LoVo (cell line): Measurements from ENCODE around the gene RAI2.
A peak's percentile ranks its signal among the peaks of the same experiment; 100 is the strongest.

Source experiments
- DNase-seq: peaks from one replicate; pipeline ENCODE4 v3.0.0-alpha.2; 2016; ENCODE audit warnings: low spot score

RAI2 gene

DNA sequence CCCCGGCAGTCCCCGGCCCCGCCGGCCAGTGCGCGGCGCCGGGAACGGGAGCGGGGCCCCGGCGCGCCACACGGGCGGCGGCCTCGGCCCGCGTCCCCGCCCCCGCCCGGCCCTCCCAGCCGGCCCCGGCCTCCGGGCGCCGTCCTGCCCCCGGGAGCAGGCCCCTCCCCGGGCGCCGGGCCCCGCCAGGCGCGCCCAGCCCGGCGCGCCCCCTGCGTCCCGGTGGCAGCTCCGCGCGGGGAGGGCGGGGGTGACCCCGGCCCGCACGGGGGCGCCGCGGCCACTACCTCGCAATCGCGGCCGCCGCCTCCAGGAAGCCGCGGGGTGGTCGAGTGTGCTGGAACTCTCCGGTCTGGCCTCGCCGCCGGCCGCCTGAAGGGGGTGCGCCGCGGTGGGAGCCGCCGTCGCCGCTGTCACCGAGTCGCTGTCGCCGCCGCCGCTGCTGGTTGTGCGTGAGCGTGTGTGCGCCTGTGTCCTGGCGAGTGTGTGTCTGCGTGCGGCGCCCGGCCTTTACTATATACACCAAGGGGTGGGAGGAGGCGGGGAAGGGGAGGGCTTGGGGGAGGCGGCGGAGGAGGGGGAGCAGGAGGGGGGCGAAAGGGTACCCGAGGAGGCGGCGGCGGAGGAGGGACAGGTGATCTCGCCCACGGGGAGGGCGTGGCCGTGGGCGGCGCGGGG lies at the start of gene RAI2:
RAI2 (minus strand) TSS at position 488 of the 678 bp plus-strand sequence. CDS start 59,288 bp downstream, outside the sequence.
- DNase-seq, result peak; percentile 0

DNA sequence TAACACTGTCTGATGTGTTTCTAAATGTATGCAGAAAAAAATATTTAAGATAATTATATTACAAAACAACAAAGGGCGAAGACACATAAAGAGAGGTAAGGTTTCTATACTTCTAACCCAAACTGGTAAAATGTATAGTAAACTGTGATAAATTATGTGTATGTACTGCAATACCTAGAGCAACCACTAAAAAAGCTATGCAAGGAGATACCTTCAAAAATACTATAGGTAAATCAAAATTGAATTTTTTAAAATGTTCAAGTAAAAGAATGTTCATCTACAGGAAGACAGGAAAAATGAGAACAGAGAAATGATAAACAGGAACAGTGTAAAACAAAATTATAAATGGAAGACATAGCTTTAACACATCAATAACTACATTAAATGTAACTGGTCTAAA lies 27.3 kb upstream of the RAI2 start:
- no peak for DNase-seq

DNA sequence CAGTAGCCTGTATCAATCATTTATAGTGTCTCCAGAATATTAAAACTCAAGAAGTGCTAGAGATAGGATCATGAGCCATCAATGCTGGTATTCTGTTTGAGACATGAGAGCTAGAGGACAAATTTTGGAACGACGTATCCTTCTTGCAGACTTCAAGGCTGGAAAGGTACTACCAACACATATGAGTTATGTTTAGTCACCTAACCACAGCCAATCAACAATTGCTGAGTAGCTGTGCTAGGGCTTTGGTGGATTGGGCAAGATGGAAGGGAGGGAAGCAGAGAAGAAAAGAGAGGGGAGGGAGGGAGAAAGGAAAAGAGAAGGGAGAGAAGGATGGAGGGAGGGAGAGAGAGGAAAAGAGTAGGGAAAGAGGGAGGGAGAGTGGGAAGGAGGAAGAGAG lies 21.6 kb upstream of the RAI2 start:
- DNase-seq, result no peak

DNA sequence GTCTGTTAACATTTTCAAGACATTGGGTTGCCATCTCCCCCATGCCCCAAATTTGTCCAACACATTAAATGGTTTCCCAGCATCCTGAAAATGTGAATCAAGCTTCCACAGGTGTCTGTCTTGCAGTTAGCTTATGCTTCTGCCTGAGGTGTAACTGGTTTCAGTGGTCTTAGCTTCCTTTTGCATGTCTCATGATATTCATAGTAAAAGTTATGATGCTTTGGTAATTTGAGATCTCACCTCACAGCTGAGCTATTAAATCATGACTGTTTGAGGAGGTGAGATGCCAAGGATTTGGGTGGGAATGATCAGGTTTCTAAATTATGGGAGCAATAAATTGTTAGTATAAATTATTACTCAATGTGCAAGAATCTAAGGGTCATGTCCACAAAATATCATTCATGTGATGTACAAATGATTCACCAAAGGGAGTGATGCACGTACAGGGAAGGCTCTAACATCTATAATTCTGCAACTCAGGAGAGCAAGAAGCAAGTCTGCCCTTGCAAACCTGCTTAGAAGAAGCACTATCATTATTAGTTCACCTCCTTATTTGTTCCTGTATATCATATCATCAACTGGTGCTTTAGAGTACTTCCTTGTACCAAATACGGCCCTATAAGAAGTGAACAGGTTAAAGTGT lies 17.1 kb upstream of the RAI2 start:
- DNase-seq, result no peak

DNA sequence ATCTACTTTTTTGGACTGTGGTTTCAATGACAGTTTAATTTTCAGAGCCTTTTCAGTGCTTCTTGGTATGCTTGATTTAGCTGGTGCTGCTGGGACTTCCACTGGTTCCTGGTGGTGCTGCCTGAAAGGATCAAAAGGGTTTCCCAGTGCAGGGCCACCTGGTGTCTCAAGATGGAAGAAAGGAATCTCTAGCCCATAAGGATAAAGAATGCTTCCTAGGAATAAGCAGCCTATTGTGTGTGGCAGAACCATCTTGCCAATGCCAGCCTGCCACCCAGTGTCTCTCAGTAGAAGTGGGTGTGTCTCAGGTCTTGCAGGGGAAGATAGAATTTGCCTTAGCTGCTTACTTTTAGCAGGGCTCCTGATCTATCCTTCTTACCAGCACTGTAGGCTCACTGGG lies 15.0 kb upstream of the RAI2 start:
- DNase-seq, result no peak

DNA sequence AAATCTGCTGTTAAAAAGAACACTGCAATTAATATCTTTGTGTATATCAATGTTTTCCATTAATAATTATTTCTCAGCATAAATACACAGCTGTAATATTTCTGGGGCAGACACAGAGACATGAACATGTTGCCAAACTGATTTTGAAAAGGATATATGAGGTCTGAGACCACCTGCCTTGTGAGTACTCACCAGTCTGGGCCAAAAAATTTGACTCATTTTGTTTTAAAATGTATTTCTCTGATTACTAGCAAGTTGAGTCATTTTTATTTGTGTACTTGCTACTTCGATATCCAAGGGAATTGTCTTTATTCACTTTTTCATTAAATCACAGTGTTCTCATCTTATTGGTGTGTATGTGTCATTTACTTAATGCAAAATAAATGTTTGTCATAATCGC lies 8.5 kb upstream of the RAI2 start:
- no peak for DNase-seq

DNA sequence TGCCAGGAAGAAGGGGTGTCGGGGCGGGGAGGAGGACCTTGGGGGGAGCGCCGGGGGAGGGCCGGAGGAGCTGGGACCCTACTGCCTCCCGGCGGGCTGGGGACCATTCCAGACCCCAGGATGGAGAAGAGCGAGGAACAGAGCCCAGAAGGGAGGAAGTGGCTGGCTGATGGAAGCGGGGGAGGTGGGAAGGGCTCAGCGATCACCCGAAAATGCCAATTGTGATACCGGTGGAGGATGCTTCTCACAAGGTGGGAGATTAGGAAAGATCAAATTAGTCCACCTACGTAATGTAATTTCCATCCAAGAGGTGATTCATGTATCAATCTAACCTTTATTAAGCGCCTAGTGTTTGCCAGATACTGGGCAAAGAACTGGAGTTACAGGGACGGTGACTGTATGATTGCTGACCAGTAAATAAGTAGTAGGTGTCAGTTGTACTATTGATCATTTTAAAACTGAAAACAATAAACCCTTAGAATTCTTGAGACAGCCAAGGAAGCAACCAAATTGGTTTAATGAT lies 452 bp upstream of the RAI2 start:
- no peak for DNase-seq

DNA sequence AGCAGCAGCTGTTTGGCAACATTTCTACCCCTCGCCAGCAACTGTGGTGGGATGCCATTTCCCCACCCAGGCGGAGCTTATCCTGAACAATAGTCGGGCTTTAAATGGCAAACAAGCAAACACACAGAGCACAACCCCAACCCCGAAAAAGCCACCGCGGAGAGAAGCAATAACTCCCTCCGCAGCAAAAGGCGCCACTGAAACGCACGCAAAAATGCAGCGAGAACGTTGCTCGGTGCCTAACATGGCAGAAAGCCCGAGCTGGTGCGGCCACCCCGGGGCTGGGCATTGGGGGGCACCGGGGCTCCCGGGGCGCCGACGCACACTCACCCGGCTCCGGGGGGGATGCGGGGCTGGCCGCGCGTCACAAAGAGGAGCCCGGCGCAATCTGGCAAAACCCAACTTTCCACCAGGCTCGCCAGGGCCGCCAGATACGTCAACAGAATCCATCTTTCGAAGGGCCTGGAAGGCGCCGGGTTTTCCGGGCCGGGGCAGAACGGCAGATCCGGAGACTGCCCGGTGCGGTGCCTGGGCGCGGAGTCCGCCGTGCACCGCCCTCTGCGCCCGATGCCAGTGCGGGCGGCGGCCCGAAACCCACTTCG lies 818 bp downstream of the RAI2 start:
- DNase-seq, result no peak

GRCh38 chrX:17859609-17860178 lies 1.4 kb downstream of the RAI2 start:
- no peak for DNase-seq

GRCh38 chrX:17854531-17854930 lies 6.6 kb downstream of the RAI2 start:
- no peak for DNase-seq

DNA sequence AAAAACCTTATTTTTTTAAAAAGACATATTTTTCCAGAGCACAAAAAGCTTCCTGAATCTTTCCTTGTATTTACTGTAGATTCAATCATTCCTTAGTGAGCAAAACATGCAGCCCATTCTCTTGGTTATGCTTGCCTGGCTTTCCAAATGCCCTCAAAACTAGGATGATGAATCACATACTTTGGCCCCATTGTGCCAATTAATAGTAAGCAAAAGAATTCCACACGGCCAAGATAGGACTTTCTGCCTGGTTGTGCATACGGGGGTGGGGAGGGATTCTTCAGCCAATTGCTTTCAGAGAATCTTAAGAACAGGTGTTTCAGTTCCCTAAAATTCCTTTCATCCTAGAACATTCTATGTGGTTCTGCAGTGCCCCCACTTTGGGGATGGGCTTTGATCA lies 7.0 kb downstream of the RAI2 start:
- DNase-seq, result no peak

- DNase-seq, result no peak
Observed at GRCh38 chrX:17851874-17852273, 9.2 kb downstream of the RAI2 start.

GRCh38 chrX:17848545-17849265 lies 12.4 kb downstream of the RAI2 start:
- DNase-seq, result no peak

DNA sequence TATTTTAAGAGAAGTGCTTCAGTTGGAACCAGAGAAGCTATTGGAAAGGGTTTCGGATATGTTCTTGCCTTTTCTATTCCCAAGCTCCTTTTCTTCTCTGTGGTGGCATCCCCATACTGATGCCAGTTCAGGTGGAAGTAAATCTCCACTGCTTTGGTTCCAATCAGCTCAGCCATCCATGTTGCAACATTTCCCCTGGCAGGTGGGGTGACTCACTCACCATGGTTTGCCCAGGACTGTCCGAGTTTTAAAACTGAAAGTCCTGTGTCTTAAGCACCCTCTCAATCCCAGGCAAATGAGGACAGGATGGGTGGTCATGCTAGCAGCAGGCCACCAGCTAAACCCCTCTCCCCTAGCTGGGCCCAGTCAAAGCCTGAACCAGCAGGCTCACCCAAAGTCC lies 15.1 kb downstream of the RAI2 start:
- no peak for DNase-seq

DNA sequence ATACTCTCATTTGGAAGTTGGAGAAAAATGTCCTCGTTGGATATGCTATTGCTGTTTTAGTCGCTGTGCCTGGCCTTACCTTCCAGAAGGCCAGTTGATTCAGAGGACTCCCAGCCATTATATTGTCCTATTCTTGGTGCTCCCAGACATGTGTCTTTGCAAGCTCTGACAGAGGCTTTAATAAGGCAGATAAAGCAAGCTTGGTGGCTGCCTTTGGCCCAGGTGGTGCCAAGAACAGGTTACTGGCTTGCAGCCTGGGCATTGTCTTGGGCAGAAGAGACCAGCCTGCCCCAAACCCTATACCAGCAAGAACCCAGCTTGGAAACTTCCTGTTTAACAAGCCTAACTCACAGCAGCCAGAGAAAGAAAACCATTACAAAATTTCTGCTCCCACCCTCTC lies 16.9 kb downstream of the RAI2 start:
- DNase-seq, result no peak

DNA sequence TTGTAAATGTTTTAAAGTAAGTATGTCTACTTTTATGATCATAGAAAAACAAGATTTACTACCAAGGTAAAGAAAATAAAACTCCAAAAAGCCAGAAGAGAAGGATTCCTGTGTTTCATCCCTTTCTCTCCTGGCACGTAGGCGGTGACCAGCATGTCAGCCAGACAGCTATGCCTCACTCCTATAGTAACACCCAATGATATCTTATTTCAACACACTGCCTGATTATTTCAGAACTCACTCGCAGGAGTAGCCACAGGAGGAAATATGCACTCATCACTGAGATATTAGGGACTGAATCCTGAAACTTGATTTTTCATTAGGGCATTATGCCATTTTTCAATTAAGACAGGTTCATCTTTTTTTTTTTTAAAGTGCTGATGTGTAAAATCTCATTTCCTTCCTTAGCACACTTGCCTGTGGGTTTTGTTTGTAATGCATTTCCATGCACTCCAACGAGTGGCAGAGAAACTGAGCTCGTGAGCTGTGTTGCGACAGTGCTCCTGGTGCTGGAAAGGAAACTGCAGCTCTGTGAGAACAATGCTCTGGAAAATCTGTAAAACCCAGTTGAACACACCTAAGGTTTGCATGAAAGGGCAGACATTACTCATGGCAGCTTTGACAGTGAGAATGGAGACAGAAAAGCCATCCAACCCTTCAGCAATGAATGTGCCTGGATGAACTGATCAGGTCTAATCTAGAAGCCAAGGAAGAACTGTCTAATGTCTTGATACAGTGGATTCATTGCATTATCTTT lies 18.2 kb downstream of the RAI2 start:
- DNase-seq, result no peak

DNA sequence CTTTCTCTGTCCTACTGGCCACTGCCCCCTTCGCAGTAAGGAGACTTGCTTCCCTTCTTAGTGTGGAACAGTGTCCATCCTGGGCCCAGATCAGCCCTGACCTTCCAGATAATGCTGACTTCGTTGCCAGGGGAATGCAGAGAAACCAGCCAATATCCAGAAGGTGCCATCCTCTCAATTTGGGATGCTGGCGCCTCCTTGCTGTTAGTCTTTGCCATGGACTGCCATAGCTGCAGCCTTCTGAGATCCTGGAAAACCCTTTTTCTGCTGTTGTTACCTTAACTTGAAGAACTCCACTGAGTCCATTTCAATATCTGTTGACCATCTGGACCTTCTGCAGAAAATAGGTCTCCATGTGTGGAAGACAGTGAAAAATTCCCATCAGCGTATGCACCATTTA lies 21.8 kb downstream of the RAI2 start:
- no peak for DNase-seq

DNA sequence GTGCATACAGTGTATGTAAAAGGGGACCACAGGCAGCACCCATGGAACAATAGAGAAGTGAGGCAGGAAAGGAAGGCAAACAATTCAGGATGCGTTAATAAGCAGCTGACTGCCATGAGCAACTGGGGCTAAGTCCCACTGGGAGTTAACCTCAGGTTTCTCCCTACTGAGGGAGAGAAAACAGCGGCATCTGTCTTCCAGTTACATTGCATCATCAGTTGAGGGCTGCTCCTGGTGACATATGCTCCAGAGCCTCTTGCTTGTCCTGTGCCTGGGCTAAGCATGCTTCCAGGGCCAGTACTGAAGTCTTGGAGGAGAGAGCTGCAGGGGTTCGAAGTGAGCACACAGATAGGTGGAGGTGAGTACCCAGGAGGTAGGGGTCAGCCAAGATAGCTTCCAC lies 24.3 kb downstream of the RAI2 start:
- DNase-seq, result no peak

GRCh38 chrX:17833954-17834353 lies 27.1 kb downstream of the RAI2 start:
- no peak for DNase-seq

DNA sequence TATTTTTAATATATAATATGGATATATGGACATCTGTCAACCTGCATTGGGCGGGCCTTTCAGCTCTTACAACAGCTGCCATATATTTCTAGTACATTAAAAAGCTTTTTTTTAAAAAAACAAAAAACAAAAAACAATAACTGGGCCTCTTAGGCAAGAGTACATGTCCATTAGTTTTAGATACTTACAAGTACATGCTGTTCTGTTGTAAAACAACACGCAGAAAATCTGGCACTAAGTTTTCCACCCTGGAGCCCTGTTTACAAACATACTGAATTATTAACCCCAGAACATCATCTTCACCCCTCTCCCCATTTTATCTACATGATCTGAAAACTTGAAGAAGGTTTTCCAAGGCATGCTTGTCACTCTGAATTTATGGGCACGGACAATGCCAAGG lies 29.8 kb downstream of the RAI2 start:
- DNase-seq, result no peak

DNA sequence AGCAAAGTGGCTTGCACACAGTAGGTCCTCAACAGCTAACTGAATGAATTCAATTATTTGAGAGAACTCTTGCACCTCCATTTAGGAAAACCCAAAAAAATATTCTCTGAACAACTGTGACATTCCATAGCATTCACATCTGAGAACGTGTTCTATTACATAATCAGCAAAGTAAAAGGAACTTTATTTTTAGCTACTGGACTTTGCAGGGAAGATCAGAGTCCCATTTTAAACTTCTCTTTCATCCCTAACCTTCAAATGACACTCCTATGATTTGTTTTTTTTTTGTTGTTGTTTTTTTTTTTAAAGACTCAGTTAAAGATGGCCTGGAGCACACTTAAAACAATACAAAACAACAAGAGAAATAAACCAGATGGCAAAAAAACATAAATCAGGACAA lies 30.9 kb downstream of the RAI2 start:
- DNase-seq, result no peak

DNA sequence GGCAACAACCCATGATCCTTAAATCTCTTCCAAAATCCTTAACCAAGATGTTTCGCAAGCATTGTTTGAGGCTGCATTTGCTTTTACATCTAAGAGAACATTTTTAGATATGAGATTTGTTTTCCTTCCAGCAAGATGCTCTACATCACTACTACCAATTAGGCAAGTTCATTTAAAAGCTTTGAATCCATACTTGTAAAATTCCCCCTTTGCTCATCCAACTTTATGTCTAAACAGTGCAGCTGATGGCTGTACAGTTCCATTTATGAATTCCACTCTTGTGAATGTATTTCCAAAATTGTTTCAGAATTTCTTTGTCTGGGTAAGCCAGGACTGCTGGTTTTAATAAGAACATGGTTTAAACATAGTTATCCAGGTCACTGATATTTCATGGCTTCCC lies 31.5 kb downstream of the RAI2 start:
- DNase-seq, result no peak
